Stimulated activated naive CD8-positive, alpha-beta T cell treated with anti-CD3 and anti-CD28 coated beads, Interleukin-15, Interleukin-2, amounts not matched to agents 100 U/mL and 50 U/mL, for 24 hours (primary cell): Measurements from ENCODE around the gene KAT6B.
"Not testable (repeated sequence)": the region's sequence is repeated elsewhere in the genome, so short reads cannot be mapped to it uniquely, and the experiment has no call there.

Source experiments
- ATAC-seq: fragments of 150-1000 bp; cut with Tn5 transposase; one replicate; pipeline ENCODE4 v1.10.0; 2021
- DNase-seq: peaks from one replicate; pipeline ENCODE4 v3.0.0; 2021

The KAT6B gene

DNA sequence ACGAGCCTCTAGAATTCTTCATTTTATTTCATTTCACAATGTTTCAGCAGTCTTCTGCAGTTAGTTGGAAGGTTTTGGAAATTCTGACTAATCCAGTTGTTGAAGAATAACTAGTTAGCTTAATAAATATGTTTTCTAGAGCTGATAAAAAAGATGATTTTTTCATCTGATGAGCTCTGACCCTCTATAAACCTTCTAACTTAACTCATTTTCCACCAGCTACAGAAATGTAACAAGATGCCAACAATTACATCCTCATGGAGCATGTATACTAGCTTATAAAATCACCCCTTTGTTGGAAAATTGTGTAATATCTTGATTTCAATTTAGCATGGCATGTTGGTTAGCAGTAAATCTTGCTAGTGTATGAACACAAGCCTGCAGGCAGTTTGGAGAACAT, 33.1 kb downstream of the KAT6B start:
- no peak for ATAC-seq
- no peak for DNase-seq

DNA sequence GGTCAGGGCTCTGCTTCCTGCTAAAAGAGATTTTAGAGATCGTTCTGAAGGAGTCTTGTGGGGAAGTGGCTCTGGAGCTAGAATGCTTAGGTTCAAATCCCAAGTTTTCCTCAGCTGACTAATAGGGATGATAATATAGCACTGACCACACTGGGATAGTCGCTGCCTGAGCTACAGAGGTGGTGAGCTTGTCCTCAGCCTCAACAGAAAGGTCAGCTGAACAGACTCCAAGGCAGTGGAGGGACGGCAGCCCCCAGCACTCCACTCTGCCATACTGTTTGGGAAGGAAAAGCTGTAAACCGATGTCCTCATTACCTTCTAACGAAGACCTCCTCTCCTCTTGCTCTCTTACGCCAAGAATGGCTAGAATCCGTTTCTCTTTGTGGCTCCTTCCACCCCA, 36.2 kb downstream of the KAT6B start:
- ATAC-seq (no peak), DNase-seq (no peak)

DNA sequence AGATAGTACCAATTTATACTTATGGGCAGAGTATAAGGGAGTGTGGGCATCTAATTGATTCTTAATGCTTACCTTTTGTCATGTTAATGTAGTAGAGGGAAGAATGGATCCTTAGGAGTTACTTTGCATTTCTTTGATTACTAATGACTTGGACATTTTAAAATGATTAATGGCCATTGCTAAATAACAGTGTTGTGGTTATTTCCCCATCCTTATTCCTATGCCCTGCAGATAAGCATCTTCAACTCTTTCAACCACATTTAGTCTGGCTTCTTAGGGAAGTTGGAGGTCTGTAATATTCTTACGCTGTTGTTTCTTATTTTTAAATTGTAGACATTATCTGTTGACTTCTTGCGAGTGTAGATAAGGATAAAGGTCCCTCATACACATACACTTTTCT, 37.2 kb downstream of the KAT6B start:
- ATAC-seq (no peak), DNase-seq (no peak)

DNA sequence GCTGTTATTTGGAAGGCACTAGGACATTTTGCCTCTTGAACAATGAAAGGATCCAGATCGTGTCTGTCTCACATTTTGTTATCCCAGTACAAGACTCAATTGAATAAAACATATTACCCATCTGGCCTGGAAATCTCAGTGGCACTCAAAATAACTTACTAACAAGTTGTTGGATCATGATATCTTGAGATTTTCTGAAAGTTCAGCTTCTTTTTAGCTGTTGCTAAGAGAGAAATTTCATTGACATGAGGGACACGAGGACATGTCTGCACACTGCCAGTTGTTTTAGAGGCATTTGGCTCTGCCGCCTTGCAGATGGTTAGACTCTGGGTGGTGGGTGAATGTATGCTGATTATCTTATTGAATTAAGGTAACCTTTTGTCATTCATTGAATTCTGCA, 41.0 kb downstream of the KAT6B start:
- ATAC-seq (no peak), DNase-seq (no peak)

DNA sequence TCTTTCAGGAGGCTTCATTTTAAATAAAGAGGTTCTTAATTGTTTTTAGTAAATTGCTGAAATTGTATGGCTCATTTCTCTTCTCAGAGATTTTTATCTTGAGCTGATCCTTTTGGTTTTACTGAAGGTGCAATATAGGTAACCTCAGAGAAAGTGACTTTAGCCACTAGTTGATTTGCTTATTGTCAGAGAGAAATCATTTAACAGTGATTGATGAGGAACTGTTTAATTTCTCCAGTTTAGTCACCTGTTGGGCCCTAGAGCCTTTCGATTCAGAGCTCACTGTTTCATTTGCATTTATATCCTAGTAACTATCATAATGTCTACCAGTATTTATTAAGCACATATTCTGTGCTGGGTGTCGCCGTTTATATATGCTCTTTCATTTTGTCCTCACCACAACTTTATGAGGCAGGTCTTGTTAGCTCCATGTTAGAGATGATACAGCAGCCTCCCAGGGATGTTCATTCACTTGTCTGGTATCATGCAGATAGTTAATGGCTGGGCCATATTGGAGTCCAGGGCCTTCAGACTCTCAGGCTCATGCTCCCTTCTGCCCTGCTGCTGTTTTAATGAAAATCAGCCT, 42.1 kb downstream of the KAT6B start:
- DNase-seq, result no peak
- no peak for ATAC-seq

DNA sequence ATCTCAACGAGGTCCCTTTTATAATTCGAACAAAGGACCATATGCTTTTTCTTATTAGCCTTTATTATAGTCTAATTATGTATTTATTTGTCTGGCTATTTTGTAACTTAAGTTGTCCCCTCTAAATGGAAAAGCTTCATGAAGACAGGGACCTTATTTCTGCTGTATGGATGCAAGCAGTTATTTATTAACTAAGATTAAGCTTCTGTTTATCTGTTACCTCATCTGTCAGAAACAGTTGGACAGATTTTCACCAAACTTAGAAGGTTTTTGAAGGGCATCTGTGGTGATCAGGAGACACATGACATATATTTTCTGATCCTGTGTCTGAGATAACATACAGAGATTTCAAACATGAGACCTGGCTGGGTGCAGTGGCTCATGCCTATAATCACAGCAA, 43.2 kb downstream of the KAT6B start:
- ATAC-seq, result no peak

DNA sequence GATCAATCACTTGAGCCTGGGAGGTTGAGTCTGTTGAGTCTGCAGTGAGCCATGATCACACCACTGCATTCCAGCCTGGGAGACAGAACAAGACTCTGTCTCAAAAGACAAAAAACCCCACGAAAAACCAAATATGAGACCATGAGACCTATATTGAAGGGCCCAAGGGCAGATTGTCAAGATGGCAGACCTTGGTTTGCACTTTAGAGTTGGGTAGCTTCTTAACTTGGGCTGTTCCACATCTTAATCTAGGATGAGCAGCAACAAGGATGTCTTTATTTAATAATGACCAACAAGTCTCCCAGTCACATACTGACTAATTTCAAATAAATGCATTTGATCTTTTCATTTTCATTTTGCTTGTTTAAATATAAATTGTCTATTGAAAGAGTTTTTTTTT, 43.8 kb downstream of the KAT6B start:
- DNase-seq (no peak), ATAC-seq (no peak)

More for the DNA sequence above, 43.2 kb downstream of the KAT6B start:
- DNase-seq, result no peak

DNA sequence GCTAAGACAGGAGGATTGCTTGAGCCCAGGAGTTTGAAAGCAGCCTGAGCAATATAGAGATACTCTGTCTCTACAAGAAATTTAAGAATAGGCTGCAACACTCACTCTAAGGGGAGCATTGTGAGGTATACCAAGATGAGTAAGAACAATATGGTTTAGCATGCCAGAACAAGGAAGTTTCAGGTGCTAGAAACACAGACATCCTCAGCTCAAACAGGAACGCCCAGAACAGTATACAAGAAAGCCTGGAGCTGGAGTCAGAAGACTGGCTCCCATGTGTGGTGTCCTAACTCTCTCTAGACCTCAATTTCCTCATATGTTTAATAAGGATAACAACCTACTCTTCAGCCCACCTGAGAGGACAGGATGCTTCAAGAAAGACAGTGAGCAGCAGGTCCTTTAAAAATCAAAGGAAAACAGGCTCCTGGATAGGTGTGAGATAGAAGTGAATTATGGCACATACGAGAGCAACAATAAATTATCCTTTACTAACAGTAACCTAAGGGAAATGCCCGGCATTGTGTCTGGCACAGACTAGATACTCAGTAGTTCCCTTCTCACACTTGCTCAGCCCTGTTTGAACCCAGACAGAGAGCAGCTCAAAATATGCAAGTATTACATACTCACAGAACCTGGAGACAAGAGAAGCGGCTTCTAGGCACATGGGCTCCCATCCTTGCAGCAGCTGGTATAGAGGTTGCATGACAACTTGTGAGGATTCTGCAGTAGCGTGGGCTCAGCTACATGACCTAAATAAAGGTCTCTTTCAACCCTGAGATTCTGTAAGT, 45.4 kb downstream of the KAT6B start:
- ATAC-seq (peak; percentile 90), DNase-seq (no peak)

DNA sequence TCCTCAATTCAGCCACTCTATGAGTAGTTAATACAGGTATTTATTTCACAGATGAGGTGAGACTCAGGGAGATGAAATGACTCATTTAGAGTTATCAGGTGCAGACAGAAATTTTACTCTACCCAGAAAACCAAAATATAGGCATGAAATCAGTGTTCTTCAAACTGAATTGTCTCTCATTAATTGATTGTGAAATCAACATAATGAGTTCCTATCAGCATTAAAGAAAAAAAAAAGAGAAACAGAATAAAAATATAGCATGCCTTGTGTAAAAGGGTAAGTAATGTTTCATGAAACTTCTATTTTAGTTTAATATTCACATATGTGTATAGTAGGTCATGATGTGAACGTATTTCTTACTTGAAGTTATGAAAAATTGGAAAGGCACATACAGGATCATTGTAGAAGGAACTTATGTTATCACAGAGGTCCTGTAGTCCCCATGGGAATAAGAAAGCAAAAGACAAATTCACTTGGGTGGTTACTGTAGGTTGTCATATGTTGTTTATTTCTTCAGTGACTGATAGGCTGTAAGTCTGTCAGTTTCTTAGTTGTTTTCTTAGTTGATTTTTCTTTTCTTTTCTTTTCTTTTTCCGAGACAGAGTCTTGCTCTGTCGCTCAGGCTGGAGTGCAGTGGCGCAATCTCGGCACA, 47.5 kb downstream of the KAT6B start:
- no peak for ATAC-seq

DNA sequence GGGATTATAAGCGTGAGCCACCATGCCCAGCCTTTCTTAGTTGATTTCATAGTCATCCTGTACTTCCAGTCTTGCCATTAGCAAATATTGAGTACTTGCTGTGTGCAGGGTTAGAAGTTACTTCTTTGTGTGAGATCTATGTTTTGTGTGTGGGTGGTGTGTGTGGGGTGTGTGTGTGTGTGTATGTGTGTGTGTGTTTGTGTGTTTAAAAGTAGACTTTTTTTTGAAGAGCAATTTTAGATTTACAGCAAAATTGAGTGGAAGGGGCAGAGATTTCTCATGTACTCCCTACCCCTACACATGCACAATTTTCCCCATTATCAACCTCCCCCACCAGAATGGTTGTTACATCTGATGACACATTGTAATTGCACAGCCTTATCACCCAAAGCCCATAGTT, 48.2 kb downstream of the KAT6B start:
- no peak for ATAC-seq
- no peak for DNase-seq

More for the DNA sequence above, 47.5 kb downstream of the KAT6B start:
- DNase-seq, result no peak

DNA sequence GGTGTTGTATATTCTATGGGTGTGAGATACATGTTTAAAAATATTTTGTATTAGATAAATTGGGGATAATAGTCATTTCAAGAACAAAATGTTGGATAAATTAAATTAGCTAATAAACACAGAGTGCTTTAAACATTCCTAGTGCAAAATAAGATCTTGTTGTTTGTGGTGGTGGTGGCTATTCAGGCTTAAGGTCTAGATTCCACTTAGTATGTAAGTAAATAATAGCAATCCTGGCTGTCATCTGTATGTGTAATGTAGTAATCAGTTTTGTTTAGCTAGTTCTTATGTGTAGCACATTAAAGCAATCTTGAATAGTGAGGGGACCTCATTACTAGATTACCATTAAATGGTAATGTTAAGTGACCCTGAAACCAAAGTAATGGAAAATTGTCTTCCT, 48.7 kb downstream of the KAT6B start:
- ATAC-seq (no peak), DNase-seq (no peak)

DNA sequence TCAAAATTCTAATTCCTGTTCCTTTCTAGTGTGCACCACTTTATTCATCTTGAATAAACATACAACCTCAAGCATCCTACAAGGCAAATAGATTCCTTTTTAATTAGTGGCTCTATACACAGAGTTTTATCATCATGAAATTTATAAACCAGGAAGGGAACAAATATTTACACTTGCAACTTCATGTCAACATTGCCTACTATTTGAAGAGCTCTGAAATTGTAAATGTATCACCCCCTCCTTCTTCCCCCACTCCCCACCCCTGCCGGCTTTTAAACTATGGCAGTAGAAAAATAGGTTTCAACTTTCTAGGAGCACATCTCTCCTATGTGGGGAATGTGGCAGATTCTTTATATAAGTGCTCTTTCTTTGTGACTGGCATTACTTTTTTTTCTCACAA, 49.6 kb downstream of the KAT6B start:
- DNase-seq, result no peak
- no peak for ATAC-seq

DNA sequence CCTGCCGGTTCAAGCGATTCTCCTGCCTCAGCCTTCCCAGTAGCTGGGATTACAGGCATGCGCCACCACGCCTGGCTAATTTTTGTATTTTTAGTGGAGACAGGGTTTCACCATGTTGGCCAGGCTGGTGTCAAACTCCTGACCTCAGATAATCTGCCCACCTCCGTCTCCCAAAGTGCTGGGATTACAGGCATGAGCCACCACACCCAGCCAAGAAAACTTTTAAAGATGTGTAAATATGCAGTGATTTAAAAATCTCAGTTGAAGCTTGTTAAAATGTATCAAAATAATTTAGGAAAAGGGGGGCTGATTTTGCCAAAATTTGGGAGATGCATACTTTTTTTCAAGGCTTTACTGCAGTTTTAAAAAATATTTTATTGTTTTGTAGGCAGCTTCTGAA, 50.7 kb downstream of the KAT6B start:
- ATAC-seq, DNase-seq: not testable (repeated sequence)

DNA sequence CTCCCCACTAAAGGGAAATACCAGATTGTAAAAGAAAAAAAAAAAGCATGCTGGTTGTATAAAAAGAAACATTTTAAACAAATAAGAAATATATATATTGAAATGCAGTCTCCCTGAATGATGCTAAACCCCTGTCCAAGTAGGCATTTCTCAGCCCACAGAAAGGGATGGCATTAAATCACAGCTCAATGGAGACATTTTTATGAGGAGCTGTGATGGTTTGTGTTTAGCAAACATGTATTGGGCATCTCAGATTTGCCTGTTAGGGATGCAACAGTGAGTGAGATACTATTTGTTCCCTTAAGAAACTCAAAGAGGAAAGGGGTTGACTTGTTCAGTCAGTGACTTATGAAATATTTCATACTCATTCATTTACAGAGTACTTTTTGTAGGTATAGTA, 51.5 kb downstream of the KAT6B start:
- no peak for DNase-seq
- no peak for ATAC-seq

DNA sequence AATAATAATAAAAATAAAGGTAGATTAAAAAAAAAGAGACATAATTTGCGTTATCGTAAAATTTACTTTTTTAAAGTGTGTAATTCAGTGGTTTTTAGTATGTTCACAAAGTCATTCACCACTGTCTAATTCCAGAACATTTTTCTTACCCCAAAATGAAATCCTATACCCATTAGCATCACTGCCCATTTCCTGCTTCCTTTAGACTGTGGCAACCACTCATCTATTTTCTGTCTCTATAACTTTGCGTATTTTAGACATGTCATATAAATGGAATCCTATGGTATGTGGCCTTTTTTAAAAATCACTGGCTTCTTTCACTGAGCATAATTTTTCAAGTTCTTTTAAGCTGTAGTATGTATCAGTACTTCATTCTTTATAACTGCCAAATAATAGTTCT, 53.6 kb downstream of the KAT6B start:
- ATAC-seq (no peak), DNase-seq (no peak)

DNA sequence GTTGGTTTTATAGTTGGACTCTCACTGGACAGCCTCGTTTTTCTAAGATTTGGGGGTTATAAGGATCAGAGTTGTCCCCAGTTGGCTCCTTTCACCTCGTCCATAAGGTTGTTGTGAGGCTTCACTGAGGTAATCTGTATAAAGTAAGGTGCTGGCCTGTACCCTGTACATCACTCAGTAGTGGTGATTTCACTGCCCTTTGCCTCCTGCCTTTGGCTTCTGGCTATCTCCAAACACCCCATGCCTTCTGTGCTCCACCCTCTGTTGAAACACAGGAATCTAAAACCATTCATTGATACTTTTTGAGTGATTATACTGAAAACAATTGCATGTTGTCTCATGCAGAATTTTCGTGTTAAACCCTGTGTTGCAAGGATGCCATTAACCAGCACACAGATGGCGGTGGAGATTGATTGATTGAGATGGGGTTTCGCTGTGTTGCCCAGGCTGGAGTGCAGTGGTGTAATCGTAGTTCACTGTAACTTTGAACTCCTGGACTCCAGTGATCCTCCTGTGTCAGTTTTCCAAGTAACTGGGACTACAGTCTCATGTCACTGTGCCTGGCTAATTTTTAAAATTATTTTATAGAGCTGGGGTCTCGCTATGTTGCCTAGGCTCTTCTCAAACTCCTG, 55.0 kb downstream of the KAT6B start:
- DNase-seq, result no peak
- ATAC-seq, result no peak

DNA sequence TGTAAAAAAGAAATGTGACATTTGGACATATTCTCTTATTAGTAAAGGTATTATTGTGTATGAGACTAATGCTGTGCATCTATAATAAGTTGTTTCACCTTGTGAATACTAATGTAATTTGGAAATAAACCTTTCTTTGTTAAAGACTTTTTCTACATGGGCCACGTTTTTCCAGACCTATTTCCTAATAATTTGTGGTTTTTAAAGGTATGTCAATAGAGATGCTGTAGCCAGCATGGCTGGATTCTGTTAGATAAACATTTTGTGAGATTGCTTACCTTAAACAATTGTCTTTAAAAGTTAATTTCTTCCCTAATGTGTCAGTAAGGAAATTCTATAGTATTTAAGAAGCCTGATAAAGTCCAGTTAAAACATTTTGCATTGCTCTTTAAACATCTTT, 56.0 kb downstream of the KAT6B start:
- no peak for DNase-seq
- ATAC-seq, result no peak

DNA sequence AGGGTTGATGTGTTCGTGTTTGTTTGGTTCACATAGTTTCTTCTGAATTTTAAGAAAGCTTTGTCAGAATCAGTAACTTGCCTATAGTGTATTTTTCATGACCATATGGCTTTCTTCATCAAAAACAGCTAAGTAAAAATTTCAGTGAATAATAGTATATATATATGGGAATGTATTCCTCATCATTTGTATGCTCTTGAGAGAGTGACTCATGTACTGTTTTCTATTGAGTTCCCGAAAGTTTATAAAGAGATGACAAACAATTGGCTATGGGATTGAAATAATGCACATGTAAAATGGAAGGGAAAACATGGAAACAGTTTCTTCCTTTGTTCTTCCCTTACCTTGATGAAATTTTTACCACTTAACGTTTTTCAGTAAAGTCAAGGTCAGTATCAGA, 56.4 kb downstream of the KAT6B start:
- DNase-seq (no peak), ATAC-seq (no peak)

DNA sequence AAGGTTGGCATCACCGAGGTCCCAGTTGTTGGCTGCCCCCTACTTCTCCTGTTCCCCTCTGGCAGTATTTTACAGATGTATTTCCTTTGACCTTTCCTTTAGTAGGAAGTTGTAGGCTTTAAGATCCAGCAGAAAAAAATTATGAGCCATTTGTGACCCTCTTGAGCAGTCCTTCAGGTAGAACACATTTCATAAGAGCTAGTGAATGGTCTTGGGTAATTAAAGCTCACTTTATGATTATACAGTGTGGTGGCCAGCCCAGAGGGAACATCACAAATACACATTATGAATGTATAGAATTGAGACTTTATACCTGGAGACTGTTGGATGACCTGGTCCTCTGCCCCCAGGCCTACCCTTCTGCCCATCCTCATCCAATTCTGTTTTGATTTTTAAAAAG, 57.0 kb downstream of the KAT6B start:
- DNase-seq (no peak), ATAC-seq (no peak)

DNA sequence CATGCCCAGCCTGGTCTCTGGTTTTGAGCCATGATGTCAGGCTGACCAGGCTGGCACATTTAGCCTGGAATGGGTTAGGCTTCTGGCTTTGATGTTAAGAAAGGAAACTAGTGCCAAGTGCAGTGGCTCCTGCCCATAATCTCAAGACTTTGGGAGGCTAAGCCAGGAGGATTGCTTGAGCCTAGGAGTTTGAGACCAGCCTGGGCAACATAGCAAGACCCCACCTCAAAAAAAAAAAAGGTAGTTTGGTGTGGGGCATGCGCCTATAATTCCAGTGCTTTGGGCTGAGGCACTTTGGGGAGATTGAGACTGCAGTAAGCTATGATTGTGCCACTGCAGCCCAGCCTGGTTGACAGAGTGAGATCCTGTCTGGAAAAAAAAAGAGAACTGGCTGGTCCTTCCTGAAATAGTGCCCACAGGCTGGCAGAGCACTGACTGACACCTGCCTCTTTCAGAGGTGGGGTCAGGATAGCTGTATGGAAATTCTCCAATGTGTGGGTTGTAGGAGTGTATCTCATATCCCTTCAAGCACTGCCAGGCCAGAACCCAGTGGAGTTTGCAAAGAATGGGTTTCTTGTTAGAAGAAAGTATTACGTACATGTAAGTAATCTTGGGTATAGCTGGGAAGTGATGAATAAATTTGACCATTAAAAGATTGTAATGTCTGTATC, 61.3 kb downstream of the KAT6B start:
- ATAC-seq, result no peak
- DNase-seq, result no peak

DNA sequence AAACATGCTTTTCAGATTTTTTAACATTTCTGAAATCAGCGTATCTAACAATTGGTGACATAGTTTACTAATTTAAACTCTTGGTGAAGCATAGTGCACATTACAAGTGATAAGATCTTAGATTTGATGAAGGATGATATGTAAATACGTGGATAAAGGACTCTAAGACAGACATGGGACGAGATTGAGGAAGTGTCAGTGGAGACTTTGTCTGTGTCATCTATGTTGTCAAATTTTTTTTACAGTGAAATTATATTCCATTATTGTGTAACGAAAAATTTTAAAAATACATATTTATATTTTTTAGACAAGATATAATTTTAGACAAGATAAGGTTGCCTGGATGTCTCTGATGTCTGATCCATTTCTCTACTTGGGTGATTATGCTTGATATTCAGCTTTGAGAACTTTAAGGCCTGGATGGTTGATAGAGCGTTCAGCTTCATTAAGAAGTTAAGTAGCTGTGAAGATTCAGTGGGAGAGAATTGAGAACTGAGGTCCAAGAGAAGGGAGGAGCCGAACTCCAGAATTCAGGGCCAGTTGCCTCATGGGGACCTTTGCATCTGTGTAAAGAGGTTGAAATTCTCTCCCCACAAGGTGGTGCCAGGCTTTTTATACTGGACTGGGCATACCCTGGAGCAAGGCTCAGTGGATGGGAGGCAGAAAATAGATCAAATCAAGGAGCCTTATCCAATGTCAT, 62.7 kb downstream of the KAT6B start:
- DNase-seq (no peak), ATAC-seq (no peak)

DNA sequence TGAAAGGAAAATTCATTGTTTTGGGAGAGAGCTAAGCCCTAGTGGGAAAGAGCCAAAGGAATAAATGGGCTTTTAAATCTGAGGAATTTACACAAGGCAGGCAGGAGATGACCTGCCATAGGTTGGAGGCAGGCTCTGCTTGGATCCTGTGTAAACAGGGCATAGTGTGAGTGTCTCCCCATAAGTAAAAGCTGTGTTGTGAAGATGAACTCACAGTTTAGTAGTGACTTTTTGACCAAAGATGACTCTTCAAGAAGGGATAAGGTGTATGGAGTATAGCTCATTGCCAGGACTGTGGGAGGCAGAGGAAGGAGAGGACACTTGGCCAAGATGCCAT, 63.2 kb downstream of the KAT6B start:
- ATAC-seq, result no peak
- no peak for DNase-seq
